Heart right ventricle (tissue), 16 donors: ENCODE measurements around the gene NALCN. TPM values are rescaled to one million over a fixed set of nuclear protein-coding genes. Genes with fewer than 3 reads are reported as not detected.

Experiments used
- ATAC-seq, 8 donors: fragments of 200-7000 bp; cut with Tn5 transposase; one replicate each; pipeline ENCODE4 v1.9.1; 2020; ENCODE audit warnings: mild to moderate bottlenecking in 8 of 8, moderate library complexity in 8 of 8, moderate number of reproducible peaks in 1 of 8
- DNase-seq, 2 donors: peaks; one replicate each; pipeline ENCODE4 v3.0.0-alpha.2; 2020
- H3K27ac ChIP-seq, 10 donors: fragments of 200-600 bp; sonication (generic) in 2 of 10; one replicate each; pipeline versions ENCODE4 v1.5.0 to v1.8.0; 2020 to 2022; ENCODE audit warnings: mild to moderate bottlenecking in 3 of 10
- H3K27me3 ChIP-seq, 7 donors: fragments of 200-600 bp; one replicate each; pipeline ENCODE4 v1.8.0; 2021 to 2022; ENCODE audit warnings: mild to moderate bottlenecking in 2 of 7
- H3K36me3 ChIP-seq, 9 donors: fragments of 200-600 bp; sonication (generic) in 1 of 9; one replicate each; pipeline versions ENCODE4 v1.5.0 to v1.8.0; 2020 to 2022; ENCODE audit warnings: mild to moderate bottlenecking in 2 of 9
- H3K4me1 ChIP-seq, 9 donors: fragments of 200-600 bp; sonication (generic) in 1 of 9; one replicate each; pipeline versions ENCODE4 v1.5.0 to v1.8.0; 2020 to 2022; ENCODE audit warnings: mild to moderate bottlenecking in 4 of 9
- H3K4me3 ChIP-seq, 10 donors: fragments of 200-600 bp; sonication (generic) in 2 of 10; one replicate each; pipeline versions ENCODE4 v1.5.0 to v1.8.0; 2020 to 2022; ENCODE audit warnings: mild to moderate bottlenecking in 7 of 10, moderate library complexity in 2 of 10
- H3K9me3 ChIP-seq, 11 donors: fragments of 200-600 bp in 10 of 11; sonication (generic) in 2 of 11; one replicate each; pipeline versions ENCODE4 v1.5.0 to v1.8.0; 2013 to 2022; ENCODE audit warnings: mild to moderate bottlenecking in 2 of 11, control low read depth in 1 of 11, moderate library complexity in 1 of 11
- WGBS, 2 donors: extraction: QIAGEN DNeasy Blood & Tissue Kit; methylation state at CpG; one replicate each; pipeline ENCODE4 v1.1.7; 2013; ENCODE audit warnings: inconsistent platforms in 1 of 2; 5-methylcytosine and 5-hydroxymethylcytosine counted together
- intact Hi-C, 10 donors: fragments of 100-400 bp; cut with DNase I; formaldehyde crosslinking; loops; one replicate each; pipeline versions ENCODE4 v1.11.1 to v1.14.2; 2022
- polyA plus RNA-seq, 2 donors: library from polyadenylated mRNA; stranded (reverse); fragments of 200-250 nt; gene quantifications; one replicate each; pipeline ENCODE4 v1.2.3, GENCODE V29; 2013
- total RNA-seq, 10 donors: library from RNA; stranded (reverse); fragmentation: NEBNext Ultra II Directional in 3 of 10; extraction: Animal tissue kit (Norgen Biotek cat#: 25700) in 3 of 10; gene quantifications; one replicate each; pipeline versions ENCODE4 v1.2.1 to v1.2.4, GENCODE V29; 2021 to 2023
- TF ChIP-seq, protein P1 (sequence below), 9 donors: fragments of 200-600 bp; sonication (generic) in 2 of 9; IDR thresholded peaks; one replicate each; pipeline versions ENCODE4 v1.5.0 to v1.8.0; 2021 to 2022; ENCODE audit warnings: antibody characterized with exemption in 9 of 9, mild to moderate bottlenecking in 5 of 9, moderate library complexity in 1 of 9
- donor health status: Arrhythmogenic right ventricular cardiomyopathy.
- donor health status: ischemic (EF 13 %, LVEDD 7.1; RV severe dilation, severe dysfunction).
- donor health status: healthy with polysubstance abuse.
- donor health status: DM: no; HTN: yes; CAD: no.
- donor health status: DM: no; HTN: no; CAD: no.
- donor health status: ischemic (EF 25% LVEDD 6.9; RV normal size, moderate dysfunction).
- donor health status: ischemic (EF 25% LVEDD 5.7; RV mildly dilated, moderate dysfunction).
- donor health status: healthy.
- donor health status: DM: yes; HTN: yes; CAD: no.
- donor health status: Ischemic cardiomyopathy.
- donor health status: ischemic (EF 35%, LVEDD 5.7; RV mildly dilated, moderate dysfunction).
- donor health status: nonischemic (EF 11% LVEDD 7.7; RV severe dilation, severe dysfunction).
- donor health status: DM: yes; HTN: yes; CAD: no.
- donor health status: PGD.
- donor health status: ischemic (EF 29% LVEDD 5.4; RV normal size, mild dysfunction).
- donor health status: nonischemic (EF 23%, LVEDD 6.1; RV moderate dilation, normal function).

The NALCN gene
- total and polyA plus RNA-seq, 12 donors: 0.01 to 9.3 (median 7.8) TPM

- H3K4me3 ChIP-seq: no peak overlapping the region
- no peak for ATAC-seq
- intact Hi-C loops: loop anchor here in 1 of 10 donors (10.0 kb wide), 1 partner anchor 365 kb away; no protein-coding TSS in a partner anchor
- no peak overlapping the region for H3K27ac ChIP-seq
- no peaks in the 10 kb centered on the region for H3K27me3 ChIP-seq
- H3K4me1 ChIP-seq: no peaks in the 10 kb centered on the region
- WGBS, 2 donors: 89 to 91% methylated on average over 4 of the region's 4 CpGs
- H3K9me3 ChIP-seq: no peaks in the 10 kb centered on the region
- no peaks in the 10 kb centered on the region for H3K36me3 ChIP-seq
- TF ChIP-seq, protein P1, sequence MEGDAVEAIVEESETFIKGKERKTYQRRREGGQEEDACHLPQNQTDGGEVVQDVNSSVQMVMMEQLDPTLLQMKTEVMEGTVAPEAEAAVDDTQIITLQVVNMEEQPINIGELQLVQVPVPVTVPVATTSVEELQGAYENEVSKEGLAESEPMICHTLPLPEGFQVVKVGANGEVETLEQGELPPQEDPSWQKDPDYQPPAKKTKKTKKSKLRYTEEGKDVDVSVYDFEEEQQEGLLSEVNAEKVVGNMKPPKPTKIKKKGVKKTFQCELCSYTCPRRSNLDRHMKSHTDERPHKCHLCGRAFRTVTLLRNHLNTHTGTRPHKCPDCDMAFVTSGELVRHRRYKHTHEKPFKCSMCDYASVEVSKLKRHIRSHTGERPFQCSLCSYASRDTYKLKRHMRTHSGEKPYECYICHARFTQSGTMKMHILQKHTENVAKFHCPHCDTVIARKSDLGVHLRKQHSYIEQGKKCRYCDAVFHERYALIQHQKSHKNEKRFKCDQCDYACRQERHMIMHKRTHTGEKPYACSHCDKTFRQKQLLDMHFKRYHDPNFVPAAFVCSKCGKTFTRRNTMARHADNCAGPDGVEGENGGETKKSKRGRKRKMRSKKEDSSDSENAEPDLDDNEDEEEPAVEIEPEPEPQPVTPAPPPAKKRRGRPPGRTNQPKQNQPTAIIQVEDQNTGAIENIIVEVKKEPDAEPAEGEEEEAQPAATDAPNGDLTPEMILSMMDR (IDR thresholded peaks at IDR 0.05): no peak
- DNase-seq: no peak
These were observed 326.0 kb downstream of the NALCN start for GRCh38 chr13:101090287-101090686.

- no peak overlapping the region for H3K4me3 ChIP-seq
- TF ChIP-seq, protein P1 (IDR thresholded peaks at IDR 0.05): no peak
- H3K27me3 ChIP-seq: no peaks in the 10 kb centered on the region
- no peaks in the 10 kb centered on the region for H3K4me1 ChIP-seq
- DNase-seq (no peak), ATAC-seq (no peak)
- intact Hi-C loops: no loop called here
- 73 to 77% methylated on average over 2 of the region's 2 CpGs for WGBS, 2 donors
- H3K27ac ChIP-seq: no peak overlapping the region
- H3K36me3 ChIP-seq: no peaks in the 10 kb centered on the region
- H3K9me3 ChIP-seq: no peaks in the 10 kb centered on the region
These were observed 330.8 kb downstream of the NALCN start for GRCh38 chr13:101085551-101085950.

DNA sequence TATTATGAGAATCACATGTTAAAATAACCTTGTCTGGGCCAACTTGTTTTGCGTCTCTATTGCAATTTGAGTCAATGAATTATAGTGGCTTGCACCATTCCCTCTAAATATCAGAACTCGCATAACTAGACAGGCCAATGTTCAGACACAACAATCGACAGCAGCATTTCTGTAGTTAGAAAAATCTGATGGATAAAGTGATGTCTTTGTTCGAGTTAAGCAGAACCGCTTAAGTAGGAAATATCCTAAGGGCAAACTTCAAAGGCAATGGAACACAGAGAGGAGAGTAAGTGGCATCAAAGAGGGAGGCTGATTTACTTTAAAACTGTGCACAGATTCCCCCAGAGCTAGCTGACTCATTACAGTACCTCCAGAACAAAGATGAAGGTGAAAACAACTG lies 333.9 kb downstream of the NALCN start:
- ATAC-seq (no peak), DNase-seq (no peak)
- intact Hi-C loops: no loop called here
- H3K9me3 ChIP-seq: no peaks in the 10 kb centered on the region
- TF ChIP-seq, protein P1 (IDR thresholded peaks at IDR 0.05): no peak
- no peak overlapping the region for H3K4me3 ChIP-seq
- H3K4me1 ChIP-seq: no peaks in the 10 kb centered on the region
- H3K27ac ChIP-seq: no peak overlapping the region
- H3K36me3 ChIP-seq: no peaks in the 10 kb centered on the region
- H3K27me3 ChIP-seq: no peaks in the 10 kb centered on the region
- WGBS, 2 donors: 86 to 89% methylated on average over 5 of the region's 5 CpGs

DNA sequence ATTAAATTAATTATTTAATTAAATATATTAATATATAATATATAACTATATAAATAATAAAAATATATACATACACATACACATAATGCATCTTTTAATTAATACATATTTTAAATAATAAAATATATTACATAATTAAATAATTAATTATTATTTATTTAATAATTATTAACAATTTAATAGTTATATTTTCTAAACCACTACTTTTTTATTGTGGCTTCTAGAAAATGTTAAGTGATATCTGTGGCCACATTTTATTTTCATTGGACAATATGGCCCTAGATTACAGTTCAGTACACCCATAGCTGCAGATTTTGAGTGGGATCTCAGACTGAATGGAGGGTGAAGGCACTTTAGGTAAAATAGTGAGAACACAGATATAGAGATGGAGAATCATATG lies 335.7 kb downstream of the NALCN start:
- Histone ChIP-seq H3K4me3 (no peak overlapping the region), H3K36me3 (no peaks in the 10 kb centered on the region), H3K4me1 (no peaks in the 10 kb centered on the region), H3K27ac (no peak overlapping the region), H3K27me3 (no peaks in the 10 kb centered on the region), H3K9me3 (no peaks in the 10 kb centered on the region)
- DNase-seq: no peak
- TF ChIP-seq, protein P1 (IDR thresholded peaks at IDR 0.05): no peak
- no peak for ATAC-seq
- intact Hi-C loops: no loop called here

DNA sequence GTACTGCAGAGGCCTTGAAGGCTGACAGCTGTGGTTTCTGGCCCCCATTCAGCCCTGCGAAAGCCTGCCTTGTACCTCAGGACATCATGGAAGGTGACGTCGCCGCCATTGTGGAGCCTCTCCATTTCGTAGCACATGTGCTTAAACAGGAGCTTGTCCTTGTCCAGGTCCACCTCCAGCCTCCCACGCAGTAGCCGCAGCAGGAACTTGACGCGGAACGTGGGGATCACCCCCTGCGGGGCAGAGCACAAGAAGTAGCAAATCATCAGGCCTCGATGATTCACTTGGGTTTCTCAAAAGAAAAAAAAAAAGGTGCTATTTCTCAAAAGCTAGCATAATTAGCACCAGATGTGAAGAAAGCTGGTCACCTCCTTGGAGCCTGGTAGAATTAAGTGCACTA lies 351.0 kb downstream of the NALCN start:
- Histone ChIP-seq H3K27me3 (no peaks in the 10 kb centered on the region), H3K27ac (no peak overlapping the region), H3K36me3 (no peaks in the 10 kb centered on the region), H3K4me3 (no peak overlapping the region), H3K4me1 (no peaks in the 10 kb centered on the region), H3K9me3 (no peaks in the 10 kb centered on the region)
- ATAC-seq (no peak), DNase-seq (no peak)
- 85 to 86% methylated on average over 12 of the region's 12 CpGs for WGBS, 2 donors
- intact Hi-C loops: no loop called here
- TF ChIP-seq, protein P1 (IDR thresholded peaks at IDR 0.05): no peak
